Mesendoderm (in vitro differentiated cells): Measurements from ENCODE around the gene DDX5. TPM values are rescaled to one million over a fixed set of nuclear protein-coding genes. Genes with fewer than 3 reads are reported as not detected.

Experiments used
- DNase-seq: peaks from one replicate; pipeline ENCODE4 v3.0.0; 2013
- H2AK5ac ChIP-seq: 2 replicates; pipeline ENCODE4 v1.6.1; 2013; ENCODE audit warnings: low read length, inconsistent platforms
- H2BK120ac ChIP-seq: 2 replicates; pipeline ENCODE4 v1.6.1; 2013; ENCODE audit warnings: low read depth, mild to moderate bottlenecking, low read length, moderate library complexity, mixed read lengths
- H2BK15ac ChIP-seq: replicated peaks from 2 replicates; pipeline ENCODE4 v1.6.1; 2013; ENCODE audit warnings: low read depth, mild to moderate bottlenecking, moderate library complexity
- H2BK5ac ChIP-seq: 2 replicates; pipeline ENCODE4 v1.6.1; 2013; ENCODE audit warnings: low read length, inconsistent platforms
- H3K18ac ChIP-seq: 2 replicates; pipeline ENCODE4 v1.6.1; 2013; ENCODE audit warnings: mild to moderate bottlenecking, low read length, mixed read lengths
- H3K23ac ChIP-seq: one replicate; pipeline ENCODE4 v1.6.1; 2013; ENCODE audit warnings: low read length
- H3K27ac ChIP-seq: 2 replicates; pipeline ENCODE4 v1.5.1; 2013; ENCODE audit warnings: low read depth, mild to moderate bottlenecking, inconsistent platforms, low read length, moderate library complexity
- H3K27me3 ChIP-seq: 2 replicates; pipeline ENCODE4 v1.6.1; 2013; ENCODE audit warnings: low read length, control low read depth, mild to moderate bottlenecking, inconsistent platforms; ENCODE audit not compliant: insufficient read depth, poor library complexity
- H3K36me3 ChIP-seq: 2 replicates; pipeline ENCODE4 v1.6.1; 2013; ENCODE audit warnings: low read length, inconsistent platforms; ENCODE audit not compliant: control insufficient read depth, insufficient read depth
- H3K4ac ChIP-seq: one replicate; pipeline ENCODE4 v1.6.1; 2013; ENCODE audit warnings: low read depth, mild to moderate bottlenecking, low read length, moderate library complexity
- H3K4me1 ChIP-seq: 2 replicates; pipeline ENCODE4 v1.6.1; 2013; ENCODE audit warnings: low read depth, low read length, inconsistent platforms; ENCODE audit not compliant: control insufficient read depth
- H3K4me2 ChIP-seq: 2 replicates; pipeline ENCODE4 v1.6.1; 2013; ENCODE audit warnings: low read length
- H3K4me3 ChIP-seq: 2 replicates; pipeline ENCODE4 v1.5.1; 2013; ENCODE audit warnings: mild to moderate bottlenecking, low read length
- H3K56ac ChIP-seq: one replicate; pipeline ENCODE4 v1.6.1; 2013; ENCODE audit warnings: low read length
- H3K79me1 ChIP-seq: 2 replicates; pipeline ENCODE4 v1.6.1; 2013; ENCODE audit warnings: low read length, inconsistent platforms
- H3K79me2 ChIP-seq: 2 replicates; pipeline ENCODE4 v1.6.1; 2013; ENCODE audit warnings: mild to moderate bottlenecking, low read length; ENCODE audit not compliant: control insufficient read depth, insufficient read depth
- H3K9ac ChIP-seq: 2 replicates; pipeline ENCODE4 v1.6.1; 2013; ENCODE audit warnings: low read length, inconsistent platforms
- H4K5ac ChIP-seq: one replicate; pipeline ENCODE4 v1.6.1; 2013; ENCODE audit warnings: low read length
- H4K8ac ChIP-seq: one replicate; pipeline ENCODE4 v1.6.1; 2013; ENCODE audit warnings: low read depth, mild to moderate bottlenecking, control low read depth, low read length, moderate library complexity
- WGBS: extraction: QIAGEN DNeasy Blood & Tissue Kit; methylation state at CpG from one replicate; pipeline ENCODE4 v1.1.7; 2013; ENCODE audit warnings: low lambda C conversion rate, missing lambda C conversion rate; ENCODE audit not compliant: insufficient coverage; ENCODE audit errors: extremely low coverage; 5-methylcytosine and 5-hydroxymethylcytosine counted together
- small RNA-seq: library from polyadenylated mRNA; stranded (forward); fragments of <200 nt; extraction: miRNeasy Mini kit (QIAGEN cat#:217004); gene quantifications from one replicate; pipeline ENCODE3, GENCODE V24; 2013; ENCODE audit not compliant: insufficient read depth

DDX5 gene

GRCh38 chr17:64448665-64449512 lies 57.2 kb downstream of the DDX5 start, which contains the start of gene MILR1:
Gene MILR1, plus strand, starts transcription at chr17:64449115. Its CDS starts 54 bp downstream, at chr17:64449169.
- Histone ChIP-seq H3K27ac (no peak within 1 kb of the TSS), H3K23ac (no peak within 1 kb of the TSS), H3K79me1 (no peaks in the 10 kb centered on the region), H2AK5ac (no peak within 1 kb of the TSS), H3K56ac (no peak within 1 kb of the TSS), H4K5ac (no peak within 1 kb of the TSS), H3K4me3 (no peak within 1 kb of the TSS), H3K4me1 (no peaks in the 10 kb centered on the region), H3K36me3 (no peaks in the 10 kb centered on the region), H4K8ac (no peak within 1 kb of the TSS), H3K18ac (no peak within 1 kb of the TSS), H3K4me2 (no peak within 1 kb of the TSS), H3K9ac (no peak within 1 kb of the TSS), H3K79me2 (no peaks in the 10 kb centered on the region), H2BK5ac (no peak within 1 kb of the TSS), H2BK15ac (no peak within 1 kb of the TSS), H2BK120ac (no peak within 1 kb of the TSS), H3K4ac (no peak within 1 kb of the TSS), H3K27me3 (no peaks in the 10 kb centered on the region)
- no peak for DNase-seq
- no CpG with 5 or more reads among the region's 10 CpGs for WGBS

Small RNA genes within 50 kb of the gene (small RNA-seq; reads per million reads assigned to genes)
- not detected for gene ATP5MFP4
